Pancreas (tissue), 10 donors: Measurements from ENCODE around the gene DIP2A. TPM values are rescaled to one million over a fixed set of nuclear protein-coding genes. Genes with fewer than 3 reads are reported as not detected.
A peak's percentile ranks its signal among the peaks of the same experiment; 100 is the strongest.

Experiments
- ATAC-seq, 4 donors: fragments of 200-7000 bp; cut with Tn5 transposase; one replicate each; pipeline versions ENCODE4 v1.8.0 to v1.9.1; 2020; ENCODE audit warnings: mild to moderate bottlenecking in 4 of 4, moderate library complexity in 4 of 4
- DNase-seq, 6 donors: peaks; one replicate each; pipeline ENCODE4 v3.0.0-alpha.2; 2020
- FAIRE-seq: peaks from 2 replicates; lab custom pipeline; 2012; peaks lifted over from hg19 to GRCh38; lab: Jason Lieb, UNC
- H3K27ac ChIP-seq, 4 donors: fragments of 200-600 bp; sonication (generic); 1 replicate in 3 of 4; 2 replicates in 1 of 4; pipeline versions ENCODE4 v1.5.0 to v1.8.0; 2020
- H3K27me3 ChIP-seq, 4 donors: fragments of 200-600 bp; one replicate each; pipeline ENCODE4 v1.8.0; 2021
- H3K36me3 ChIP-seq, 3 donors: fragments of 200-600 bp; sonication (generic) in 1 of 3; one replicate each; pipeline versions ENCODE4 v1.5.0 to v1.8.0; 2020 to 2021
- H3K4me1 ChIP-seq, 3 donors: fragments of 200-600 bp; one replicate each; pipeline ENCODE4 v1.8.0; 2021
- H3K4me3 ChIP-seq, 4 donors: fragments of 200-600 bp; sonication (generic) in 2 of 4; one replicate each; pipeline versions ENCODE4 v1.5.0 to v1.8.0; 2020 to 2021
- H3K9me3 ChIP-seq, 4 donors: fragments of 200-600 bp; one replicate each; pipeline ENCODE4 v1.8.0; 2021
- CTCF ChIP-seq, 4 donors: fragments of 200-600 bp; sonication (generic) in 3 of 4; IDR thresholded peaks; one replicate each; pipeline versions ENCODE4 v1.5.0 to v1.8.0; 2021; ENCODE audit warnings: antibody characterized with exemption in 4 of 4
- WGBS, 2 donors: extraction: QIAGEN DNeasy Blood & Tissue Kit; methylation state at CpG; one replicate each; pipeline ENCODE4 v1.1.7; 2013; 5-methylcytosine and 5-hydroxymethylcytosine counted together
- intact Hi-C, 3 donors: fragments of 100-400 bp; cut with DNase I; formaldehyde crosslinking; loops; one replicate each; pipeline versions ENCODE4 v1.11.1 to v1.14.2; 2022
- polyA plus RNA-seq, 2 donors: library from polyadenylated mRNA; stranded (reverse); fragments of 200-250 nt; gene quantifications; one replicate each; pipeline ENCODE4 v1.2.3, GENCODE V29; 2013
- total RNA-seq, 6 donors: library from RNA; stranded (reverse); fragmentation: NEBNext Ultra II Directional in 4 of 6; extraction: Animal tissue kit (Norgen Biotek cat#: 25700) in 4 of 6; gene quantifications; one replicate each; pipeline versions ENCODE4 v1.2.1 to v1.2.4, GENCODE V29; 2021 to 2023
- donor health status: healthy with polysubstance abuse.
- donor health status: DM: no; HTN: no; CAD: no; lungs with moderate emphysema.
- donor health status: DM: no; HTN: no; CAD: no.
- donor health status: control.
- donor health status: control.
- donor health status: Bipolar disorder and iron deficiency.
- donor health status: DM: yes; HTN: yes; CAD: no.
- donor health status: DM: no; HTN: no; CAD: no.
- donor health status: DM: no; HTN: no; CAD: no.
- donor health status: DM: yes; HTN: yes; CAD: no.

The DIP2A gene
- total and polyA plus RNA-seq, 8 donors, result 12.1 to 28.7 (median 18.4) TPM

DNA sequence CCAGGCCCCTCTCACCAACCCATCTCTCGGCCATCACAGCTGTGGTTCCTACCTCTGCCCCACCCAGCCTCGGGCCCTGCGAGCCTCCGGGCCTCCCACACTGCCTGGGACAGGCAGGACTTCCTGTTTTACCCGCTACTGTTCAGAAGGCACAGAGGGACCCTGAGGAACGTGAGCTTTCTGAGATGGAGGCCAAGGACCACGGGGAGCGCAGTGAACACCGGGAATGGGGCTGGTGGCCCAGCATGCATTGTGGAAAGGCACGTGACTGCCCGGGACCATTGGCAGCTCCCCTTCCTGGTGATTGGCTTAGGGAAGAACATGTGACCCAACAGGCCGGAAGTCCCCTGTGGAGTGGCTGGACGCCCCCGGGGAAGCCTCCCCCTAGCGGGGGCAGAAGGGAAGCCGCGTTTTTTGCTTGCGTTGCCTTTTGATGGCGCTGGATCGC, 139.2 kb downstream of the DIP2A start:
- no peak overlapping the region for H3K4me3 ChIP-seq
- H3K36me3 ChIP-seq, result no peaks in the 10 kb centered on the region
- no peaks in the 10 kb centered on the region for H3K4me1 ChIP-seq
- no peak for TF ChIP-seq CTCF (IDR thresholded peaks at IDR 0.05)
- no peak for FAIRE-seq
- intact Hi-C loops, result no loop called here
- no peaks in the 10 kb centered on the region for H3K27me3 ChIP-seq
- no peak overlapping the region for H3K27ac ChIP-seq
- DNase-seq, result no peak
- 91 to 95% methylated on average over 20 of the region's 20 CpGs for WGBS, 2 donors
- no peaks in the 10 kb centered on the region for H3K9me3 ChIP-seq
- ATAC-seq, result no peak

DNA sequence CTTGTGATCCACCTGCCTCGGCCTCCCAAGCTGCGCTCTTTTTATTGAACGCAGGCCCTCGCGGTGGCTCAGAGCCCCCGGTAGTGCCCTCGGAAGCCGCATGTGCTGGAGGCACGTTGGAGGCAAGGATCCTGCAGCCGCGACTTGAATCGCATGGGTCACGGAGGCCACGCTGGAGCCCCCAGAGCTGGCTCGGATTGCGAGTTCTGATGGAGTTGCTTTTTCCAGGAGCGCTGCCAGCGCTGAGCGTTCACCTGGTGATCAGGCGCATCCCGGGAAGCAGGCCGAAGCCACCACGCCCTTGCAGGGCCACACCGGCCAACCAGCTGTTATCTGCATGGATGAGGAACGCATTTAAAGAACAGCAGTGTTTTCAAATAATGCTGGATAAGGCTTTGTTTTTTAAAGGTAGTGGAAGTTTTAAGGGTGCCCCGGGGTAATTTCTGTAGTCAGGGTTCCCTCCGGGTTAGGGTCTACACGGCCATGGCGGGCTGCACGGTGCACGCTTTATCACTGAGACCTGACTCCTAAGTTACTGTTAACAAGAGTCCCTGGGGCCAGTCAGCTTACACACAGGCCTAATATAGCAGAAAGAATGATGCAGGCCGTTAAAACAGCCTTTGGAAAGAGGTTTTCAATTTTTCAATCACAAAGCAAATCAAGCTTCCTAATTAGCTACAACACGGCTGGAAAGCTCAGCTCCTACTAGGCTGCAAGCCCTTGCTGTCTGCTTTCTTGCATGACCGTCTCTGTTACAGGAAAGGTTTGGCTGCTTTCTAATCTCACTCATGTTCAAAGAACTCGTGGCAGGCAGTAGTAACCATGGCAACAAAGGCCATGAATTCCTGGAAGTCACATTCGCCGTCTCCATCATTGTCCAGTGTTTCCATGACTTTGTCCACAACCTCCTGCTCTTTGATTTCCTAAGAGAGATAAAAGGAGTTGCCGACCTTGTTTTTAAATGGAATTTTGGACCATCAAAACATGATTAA, 140.2 kb downstream of the DIP2A start:
- FAIRE-seq, result no peak
- Histone ChIP-seq H3K9me3 (no peaks in the 10 kb centered on the region), H3K27me3 (no peaks in the 10 kb centered on the region), H3K36me3 (no peaks in the 10 kb centered on the region), H3K27ac (no peak overlapping the region), H3K4me1 (no peaks in the 10 kb centered on the region), H3K4me3 (no peak overlapping the region)
- WGBS, 2 donors, result 77 to 81% methylated on average over 38 of the region's 38 CpGs
- TF ChIP-seq CTCF (IDR thresholded peaks at IDR 0.05), result no peak
- intact Hi-C loops, result no loop called here
- ATAC-seq, result peak in 3 of 4 donors; percentile 47 to 67 (median 53)
- no peak for DNase-seq

DNA sequence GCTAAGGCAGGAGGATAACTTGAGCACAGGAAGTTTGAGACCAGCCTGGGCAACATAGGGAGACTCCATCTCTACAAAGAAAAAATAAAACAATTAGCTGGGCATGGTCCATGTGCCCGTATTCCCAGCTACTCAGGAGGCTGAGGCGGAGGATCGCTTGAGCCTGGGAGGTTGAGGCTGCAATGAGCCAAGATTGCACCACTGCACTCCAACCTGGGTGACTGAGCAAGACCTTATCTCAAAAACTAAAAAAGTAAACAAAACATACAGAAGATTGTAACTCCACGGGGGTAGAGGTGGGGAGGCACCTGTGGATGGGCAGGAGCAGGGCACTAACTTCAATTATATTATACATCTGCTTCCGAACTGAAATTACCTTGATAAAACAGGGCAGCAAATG, 141.6 kb downstream of the DIP2A start:
- WGBS, 2 donors, result 62% methylated on average over 5 of the region's 5 CpGs
- no peak overlapping the region for H3K4me3 ChIP-seq
- H3K27me3 ChIP-seq, result no peaks in the 10 kb centered on the region
- H3K36me3 ChIP-seq, result no peaks in the 10 kb centered on the region
- no peak overlapping the region for H3K27ac ChIP-seq
- ATAC-seq, result no peak
- no peak for DNase-seq
- no peak for TF ChIP-seq CTCF (IDR thresholded peaks at IDR 0.05)
- intact Hi-C loops, result no loop called here
- no peak for FAIRE-seq
- H3K4me1 ChIP-seq, result no peaks in the 10 kb centered on the region
- H3K9me3 ChIP-seq, result no peaks in the 10 kb centered on the region

DNA sequence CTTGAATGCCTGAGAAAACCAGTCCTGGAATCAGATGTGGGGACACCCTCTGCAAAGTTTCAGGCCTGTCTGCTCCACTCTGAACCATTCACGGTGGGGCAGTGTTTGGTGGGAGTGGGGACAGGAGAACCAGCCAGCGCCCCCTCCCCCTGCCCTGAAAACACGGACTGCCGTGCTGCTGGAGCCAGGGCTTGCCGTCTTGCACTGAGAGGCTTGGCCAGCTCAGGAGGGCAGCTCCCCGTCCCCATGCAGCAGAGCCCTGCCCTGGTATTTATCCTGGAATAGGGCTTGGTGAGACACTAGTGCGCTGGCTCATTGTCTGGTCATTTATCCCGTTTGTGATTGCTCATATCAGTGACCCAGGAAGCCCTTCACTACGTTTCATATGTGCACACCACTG, 142.3 kb downstream of the DIP2A start:
- Histone ChIP-seq H3K9me3 (no peaks in the 10 kb centered on the region), H3K36me3 (no peaks in the 10 kb centered on the region), H3K27me3 (no peaks in the 10 kb centered on the region), H3K4me3 (no peak overlapping the region), H3K27ac (no peak overlapping the region), H3K4me1 (no peaks in the 10 kb centered on the region)
- ATAC-seq (no peak), DNase-seq (no peak), FAIRE-seq (no peak)
- intact Hi-C loops, result no loop called here
- 64 to 66% methylated on average over 9 of the region's 9 CpGs for WGBS, 2 donors
- TF ChIP-seq CTCF (IDR thresholded peaks at IDR 0.05), result no peak

DNA sequence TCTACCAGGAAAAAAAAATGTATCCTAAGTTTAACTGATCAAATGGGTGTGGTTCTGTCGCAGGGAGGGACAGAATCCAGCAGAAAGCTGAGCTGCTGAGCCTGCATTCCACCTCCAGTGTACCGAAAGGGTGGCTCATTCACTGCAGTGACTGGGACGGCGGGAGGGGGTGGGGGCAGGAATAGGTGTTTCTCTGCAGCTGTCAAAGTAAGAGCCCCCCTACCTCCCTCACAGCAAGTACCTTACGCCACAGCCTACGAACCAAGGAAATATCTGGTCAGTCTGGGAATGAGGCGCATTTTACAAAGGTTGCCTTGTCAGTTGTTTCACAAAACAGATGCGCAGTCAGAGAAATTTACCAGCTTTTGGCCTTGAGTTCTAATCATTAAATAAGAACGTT, 144.5 kb downstream of the DIP2A start:
- 33 to 48% methylated on average over 7 to 9 of the region's 9 CpGs for whole genome bisulfite sequencing, 2 donors

More for the DNA sequence above, 144.5 kb downstream of the DIP2A start:
- H3K9me3 ChIP-seq, result no peaks in the 10 kb centered on the region
- H3K4me1 ChIP-seq, result no peaks in the 10 kb centered on the region
- H3K27me3 ChIP-seq, result no peaks in the 10 kb centered on the region
- intact Hi-C loops, result no loop called here
- DNase-seq, result no peak
- no peak for FAIRE-seq
- H3K36me3 ChIP-seq, result no peaks in the 10 kb centered on the region
- no peak for TF ChIP-seq CTCF (IDR thresholded peaks at IDR 0.05)
- peak in 1 of 4 donors; percentile 41 for ATAC-seq
- H3K4me3 ChIP-seq, result no peak overlapping the region
- no peak overlapping the region for H3K27ac ChIP-seq
